Erythroblast (primary cell): Measurements from ENCODE around the gene SLC30A4.

Experiments
- GATA1 ChIP-seq: IDR thresholded peaks from 2 replicates; pipeline ENCODE4 v1.6.1; 2011; ENCODE audit warnings: low read depth, mild to moderate bottlenecking, control low read depth, low read length, moderate library complexity
- POLR2A ChIP-seq: IDR thresholded peaks from 2 replicates; pipeline ENCODE4 v1.6.1; 2011; ENCODE audit warnings: mild to moderate bottlenecking, low read length

- TF ChIP-seq POLR2A (no peak), GATA1 (no peak)
These were observed 49.5 kb downstream of the SLC30A4 start for GRCh38 chr15:45473068-45473467.
